ENCODE results near the gene ADH7.
"Not testable (repeated sequence)": the region's sequence is repeated elsewhere in the genome, so short reads cannot be mapped to it uniquely, and the experiment has no call there.

The ADH7 gene

DNA sequence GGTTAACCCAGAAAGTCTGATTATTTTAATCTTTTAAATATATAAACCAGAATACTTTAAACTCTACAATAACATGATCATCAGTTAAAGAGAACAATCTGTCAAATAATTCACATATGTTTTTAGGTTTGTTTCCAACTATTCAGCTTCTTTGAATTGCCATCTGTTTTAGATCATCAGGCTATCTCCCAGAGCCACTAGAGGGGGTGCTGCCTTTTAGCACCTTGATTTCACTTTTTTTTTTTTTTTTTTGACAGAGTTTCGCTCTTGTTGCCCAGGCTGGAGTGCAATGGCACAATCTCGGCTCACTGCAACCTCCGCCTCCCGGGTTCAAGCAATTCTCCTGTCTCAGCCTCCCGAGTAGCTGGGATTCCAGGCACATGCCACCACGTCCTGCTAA is 57.8 kb downstream of the ADH7 start:
- DNase-seq = not testable (repeated sequence)

DNA sequence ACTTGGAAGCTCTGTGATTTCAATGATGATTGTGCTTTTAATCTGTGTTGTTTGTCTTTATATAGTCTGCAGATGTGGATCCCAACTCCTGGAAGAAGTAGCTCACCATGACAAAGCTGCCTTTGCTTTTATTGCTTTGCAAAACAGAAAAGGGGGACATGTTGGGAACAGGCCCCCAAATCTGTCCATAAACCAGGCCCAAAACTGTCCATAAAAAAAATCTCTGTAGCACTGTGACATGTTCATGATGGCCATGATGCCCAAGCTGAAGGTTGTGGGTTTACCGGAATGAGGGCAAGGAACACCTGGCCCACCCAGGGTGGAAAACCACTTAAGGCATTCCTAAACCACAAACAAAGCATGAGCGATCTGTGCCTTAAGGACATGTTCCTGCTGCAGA is 62.7 kb downstream of the ADH7 start:
- not testable (repeated sequence) for DNase-seq

DNA sequence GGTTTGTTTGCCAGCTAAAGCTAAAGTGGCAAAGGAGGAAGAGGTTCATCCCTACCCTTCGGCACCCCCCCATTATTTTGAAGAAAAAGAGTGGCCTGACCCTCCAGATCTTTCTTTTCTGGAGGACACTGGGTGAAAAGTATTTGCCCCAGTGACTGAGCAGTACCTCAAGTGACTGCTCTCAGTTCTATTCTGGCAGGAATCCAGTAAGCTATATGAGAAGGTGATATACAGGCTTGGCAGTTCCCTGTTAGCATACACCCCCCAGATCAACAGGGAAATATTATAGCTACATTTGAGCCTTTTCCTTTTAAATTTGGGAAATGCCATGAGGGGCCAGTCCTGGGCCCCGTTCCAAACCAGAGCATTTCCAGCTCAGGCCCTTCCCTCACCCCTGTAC is 67.3 kb downstream of the ADH7 start:
- DNase-seq = peak; percentile 2

DNA sequence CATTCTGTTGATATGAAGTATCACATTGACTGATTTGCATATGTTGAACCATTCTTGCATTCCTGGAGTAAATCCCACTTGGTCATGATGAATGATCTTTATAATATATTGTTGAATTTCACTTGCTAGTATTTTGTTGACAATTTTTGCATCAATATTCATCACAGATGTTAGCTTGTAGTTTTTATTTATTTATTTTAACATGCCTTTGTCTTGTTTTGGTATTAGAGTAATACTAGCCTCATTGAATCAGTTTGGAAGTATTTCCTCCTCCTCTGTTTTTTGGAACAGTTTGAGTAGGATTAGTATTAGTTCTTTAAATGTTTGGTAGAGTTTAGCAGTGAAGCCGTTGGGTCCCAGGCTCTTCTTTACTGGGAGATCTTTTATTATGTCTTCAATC is 68.7 kb downstream of the ADH7 start:
- DNase-seq = no peak

DNA sequence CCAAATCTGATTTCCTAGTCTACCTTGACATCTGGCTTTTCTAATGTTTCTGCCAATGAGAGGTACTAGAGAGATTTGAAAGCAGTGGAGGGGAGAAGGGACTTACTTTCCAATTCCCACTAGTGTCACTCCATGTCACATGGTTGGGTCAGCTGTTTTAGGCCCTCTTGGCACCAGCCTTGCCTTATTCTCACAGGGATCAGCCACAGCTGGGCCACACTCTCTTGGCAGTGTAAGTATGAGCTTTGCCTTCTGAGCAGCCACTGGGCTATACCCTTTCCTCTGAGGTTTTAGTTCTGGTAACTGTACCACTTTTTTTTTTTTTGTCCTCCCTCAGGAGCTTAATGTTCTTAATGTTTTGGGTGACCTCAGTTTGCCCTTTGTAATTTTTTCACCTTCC is 72.4 kb downstream of the ADH7 start:
- no peak for DNase-seq
